ENCODE results near the gene PRODH.
"Not testable (repeated sequence)": the region's sequence is repeated elsewhere in the genome, so short reads cannot be mapped to it uniquely, and the experiment has no call there.

PRODH gene

GRCh38 chr22:18954990-18955571 is 19.0 kb upstream of the PRODH start:
- no peak for DNase-seq

- peak; percentile 48 for DNase-seq
Observed at GRCh38 chr22:18954303-18954989, 18.4 kb upstream of the PRODH start.

GRCh38 chr22:18953128-18953527 is 17.0 kb upstream of the PRODH start:
- not testable (repeated sequence) for DNase-seq

GRCh38 chr22:18952022-18952421 is 15.9 kb upstream of the PRODH start:
- DNase-seq: no peak

- no peak for DNase-seq
Observed at GRCh38 chr22:18950141-18950540, 14.0 kb upstream of the PRODH start.

- no peak for DNase-seq
Observed at GRCh38 chr22:18947905-18948304, 11.8 kb upstream of the PRODH start.

- not testable (repeated sequence) for DNase-seq
Observed at GRCh38 chr22:18947105-18947504, 11.0 kb upstream of the PRODH start.

GRCh38 chr22:18938691-18939090 is 2.6 kb upstream of the PRODH start:
- DNase-seq: not testable (repeated sequence)

- DNase-seq: not testable (repeated sequence)
Observed at GRCh38 chr22:18934688-18935087, 1.4 kb downstream of the PRODH start.

- DNase-seq: no peak
Observed at GRCh38 chr22:18933914-18934313, 2.2 kb downstream of the PRODH start.

- DNase-seq: no peak
Observed at GRCh38 chr22:18931905-18932652, 4.0 kb downstream of the PRODH start.

- DNase-seq: no peak
Observed at GRCh38 chr22:18929459-18929858, 6.6 kb downstream of the PRODH start.

GRCh38 chr22:18927573-18927972 is 8.5 kb downstream of the PRODH start:
- DNase-seq: no peak

GRCh38 chr22:18927020-18927419 is 9.1 kb downstream of the PRODH start:
- DNase-seq: no peak

- no peak for DNase-seq
Observed at GRCh38 chr22:18925368-18926064, 10.6 kb downstream of the PRODH start.

GRCh38 chr22:18920257-18920902 is 15.7 kb downstream of the PRODH start:
- DNase-seq: not testable (repeated sequence)

- not testable (repeated sequence) for DNase-seq
Observed at GRCh38 chr22:18917818-18918217, 18.3 kb downstream of the PRODH start.

GRCh38 chr22:18915550-18915949 is 20.5 kb downstream of the PRODH start:
- not testable (repeated sequence) for DNase-seq

- DNase-seq: not testable (repeated sequence)
Observed at GRCh38 chr22:18914558-18914957, 21.5 kb downstream of the PRODH start.

- DNase-seq: not testable (repeated sequence)
Observed at GRCh38 chr22:18912264-18912946, 23.7 kb downstream of the PRODH start.

- DNase-seq: not testable (repeated sequence)
Observed at GRCh38 chr22:18911535-18911934, 24.6 kb downstream of the PRODH start.

GRCh38 chr22:18909556-18909955 is 26.5 kb downstream of the PRODH start:
- DNase-seq: no peak

All from right kidney (tissue), 1 donor.